Right cardiac atrium (tissue), 5 donors: ENCODE measurements around the gene DPP4. TPM values are rescaled to one million over a fixed set of nuclear protein-coding genes. Genes with fewer than 3 reads are reported as not detected.
"Not testable (repeated sequence)": the region's sequence is repeated elsewhere in the genome, so short reads cannot be mapped to it uniquely, and the experiment has no call there.

Experiments used
- ATAC-seq, 2 donors: fragments of 200-7000 bp; cut with Tn5 transposase; one replicate each; pipeline versions ENCODE4 v1.8.0 to v1.9.1; 2020; ENCODE audit warnings: moderate library complexity in 2 of 2, mild to moderate bottlenecking in 1 of 2
- DNase-seq, 3 donors: peaks; one replicate each; pipeline ENCODE4 v3.0.0-alpha.2; 2020
- H3K27ac ChIP-seq: one replicate; pipeline ENCODE4 v1.5.1; 2013; ENCODE audit warnings: mild to moderate bottlenecking, low read length, control low read depth, moderate library complexity
- H3K27me3 ChIP-seq: one replicate; pipeline ENCODE4 v1.6.1; 2013; ENCODE audit not compliant: control insufficient read depth, insufficient read depth
- H3K4me1 ChIP-seq: one replicate; pipeline ENCODE4 v1.6.1; 2013; ENCODE audit warnings: low read length; ENCODE audit not compliant: control insufficient read depth, insufficient read depth
- H3K4me3 ChIP-seq: one replicate; pipeline ENCODE4 v1.5.1; 2013; ENCODE audit warnings: low read length, control low read depth
- H3K9me3 ChIP-seq: one replicate; pipeline ENCODE4 v1.6.1; 2013; ENCODE audit warnings: low read length; ENCODE audit not compliant: control insufficient read depth
- WGBS: extraction: QIAGEN DNeasy Blood & Tissue Kit; methylation state at CpG from one replicate; pipeline ENCODE4 v1.1.7; 2013; 5-methylcytosine and 5-hydroxymethylcytosine counted together
- intact Hi-C, 4 donors: fragments of 100-400 bp; cut with DNase I; formaldehyde crosslinking; loops; one replicate each; pipeline versions ENCODE4 v1.11.0 to v1.14.0; 2022 to 2023
- polyA plus RNA-seq: library from polyadenylated mRNA; stranded (reverse); fragments of 200-250 nt; gene quantifications from one replicate; pipeline ENCODE4 v1.2.3, GENCODE V29; 2013
- total RNA-seq, 4 donors: library from RNA; stranded (reverse); fragmentation: NEBNext Ultra II Directional; extraction: Animal tissue kit (Norgen Biotek cat#: 25700); gene quantifications; one replicate each; pipeline ENCODE4 v1.2.1, GENCODE V29; 2021
- donor health status: healthy with polysubstance abuse.
- donor health status: DM: no; HTN: yes; CAD: no.
- donor health status: DM: no; HTN: no; CAD: no.
- donor health status: DM: no; HTN: yes; CAD: no; lungs with severe emphysema.
- donor health status: DM: yes; HTN: yes; CAD: no.

DPP4 gene
- total and polyA plus RNA-seq, 5 donors: 0.52 to 0.77 (median 0.56) TPM

GRCh38 chr2:162053808-162054155, 20.2 kb downstream of the DPP4 start:
- no peak for ATAC-seq
- no peak overlapping the region for H3K4me3 ChIP-seq
- 90% methylated on average over 4 of the region's 4 CpGs for WGBS
- no peaks in the 10 kb centered on the region for H3K27me3 ChIP-seq
- no peak overlapping the region for H3K27ac ChIP-seq
- no peaks in the 10 kb centered on the region for H3K9me3 ChIP-seq
- DNase-seq: no peak
- peaks cover 3% of the 10 kb centered on the region for H3K4me1 ChIP-seq
- intact Hi-C loops: no loop called here

- H3K4me3 ChIP-seq: no peak overlapping the region
- H3K4me1 ChIP-seq: peaks cover 3% of the 10 kb centered on the region
- 93% methylated on average over 6 of the region's 6 CpGs for WGBS
- no peak for DNase-seq
- H3K27ac ChIP-seq: no peak overlapping the region
- no peaks in the 10 kb centered on the region for H3K9me3 ChIP-seq
- intact Hi-C loops: no loop called here
- no peak for ATAC-seq
- H3K27me3 ChIP-seq: no peaks in the 10 kb centered on the region
Observed at GRCh38 chr2:162053066-162053807, 20.8 kb downstream of the DPP4 start.

GRCh38 chr2:162050513-162050961, 23.5 kb downstream of the DPP4 start:
- Histone ChIP-seq H3K4me1 (peaks cover 3% of the 10 kb centered on the region), H3K4me3 (no peak overlapping the region), H3K9me3 (no peaks in the 10 kb centered on the region), H3K27me3 (no peaks in the 10 kb centered on the region), H3K27ac (no peak overlapping the region)
- peak; percentile 20 to 22 for ATAC-seq
- no peak for DNase-seq
- 58% methylated on average over 8 of the region's 8 CpGs for WGBS
- intact Hi-C loops: no loop called here

GRCh38 chr2:162049089-162049488, 24.9 kb downstream of the DPP4 start:
- DNase-seq, H3K27me3 ChIP-seq, H3K27ac ChIP-seq, H3K4me3 ChIP-seq, H3K4me1 ChIP-seq, H3K9me3 ChIP-seq, ATAC-seq, intact Hi-C loops: not testable (repeated sequence)
- WGBS: 96% methylated on average over 3 of the region's 3 CpGs

GRCh38 chr2:162044586-162044985, 29.4 kb downstream of the DPP4 start:
- H3K9me3 ChIP-seq: no peaks in the 10 kb centered on the region
- H3K27ac ChIP-seq: no peak overlapping the region
- DNase-seq (no peak), ATAC-seq (no peak)
- no peak overlapping the region for H3K4me3 ChIP-seq
- no peaks in the 10 kb centered on the region for H3K27me3 ChIP-seq
- WGBS: 94% methylated on average over 4 of the region's 4 CpGs
- H3K4me1 ChIP-seq: no peaks in the 10 kb centered on the region
- intact Hi-C loops: no loop called here

- Histone ChIP-seq H3K27ac (no peak overlapping the region), H3K4me1 (no peaks in the 10 kb centered on the region), H3K4me3 (no peak overlapping the region), H3K9me3 (no peaks in the 10 kb centered on the region), H3K27me3 (no peaks in the 10 kb centered on the region)
- intact Hi-C loops: no loop called here
- DNase-seq (no peak), ATAC-seq (no peak)
- WGBS: 94% methylated on average over 8 of the region's 8 CpGs
Observed at GRCh38 chr2:162043132-162043531, 30.9 kb downstream of the DPP4 start.

GRCh38 chr2:162041485-162041884, 32.5 kb downstream of the DPP4 start:
- ATAC-seq (no peak), DNase-seq (no peak)
- no peak overlapping the region for H3K4me3 ChIP-seq
- H3K9me3 ChIP-seq: no peaks in the 10 kb centered on the region
- no peaks in the 10 kb centered on the region for H3K27me3 ChIP-seq
- intact Hi-C loops: no loop called here
- 58% methylated on average over 1 of the region's 1 CpG for WGBS
- no peak overlapping the region for H3K27ac ChIP-seq
- H3K4me1 ChIP-seq: peaks cover 2% of the 10 kb centered on the region

- intact Hi-C loops: no loop called here
- ATAC-seq: no peak
- H3K4me1 ChIP-seq: peaks cover 2% of the 10 kb centered on the region
- no peak for DNase-seq
- H3K9me3 ChIP-seq: no peaks in the 10 kb centered on the region
- no peak overlapping the region for H3K27ac ChIP-seq
- H3K4me3 ChIP-seq: no peak overlapping the region
- H3K27me3 ChIP-seq: no peaks in the 10 kb centered on the region
Observed at GRCh38 chr2:162038725-162039124, 35.3 kb downstream of the DPP4 start.

GRCh38 chr2:162037886-162038285, 36.1 kb downstream of the DPP4 start:
- Histone ChIP-seq H3K27ac (no peak overlapping the region), H3K4me1 (peaks cover 2% of the 10 kb centered on the region), H3K27me3 (no peaks in the 10 kb centered on the region), H3K4me3 (no peak overlapping the region), H3K9me3 (no peaks in the 10 kb centered on the region)
- 68% methylated on average over 1 of the region's 1 CpG for WGBS
- DNase-seq: no peak
- intact Hi-C loops: no loop called here
- ATAC-seq: no peak

GRCh38 chr2:162037028-162037795, 36.8 kb downstream of the DPP4 start:
- no peak overlapping the region for H3K27ac ChIP-seq
- H3K9me3 ChIP-seq: no peaks in the 10 kb centered on the region
- WGBS: 35% methylated on average over 3 of the region's 3 CpGs
- no peak overlapping the region for H3K4me3 ChIP-seq
- ATAC-seq: peak in 1 of 2 donors; percentile 40
- H3K27me3 ChIP-seq: no peaks in the 10 kb centered on the region
- peaks cover 2% of the 10 kb centered on the region for H3K4me1 ChIP-seq
- DNase-seq: no peak
- intact Hi-C loops: no loop called here

GRCh38 chr2:162035981-162036380, 38.0 kb downstream of the DPP4 start:
- WGBS: 97% methylated on average over 3 of the region's 3 CpGs
- intact Hi-C loops: no loop called here

More at GRCh38 chr2:162035981-162036380, 38.0 kb downstream of the DPP4 start:
- Histone ChIP-seq H3K9me3 (no peaks in the 10 kb centered on the region), H3K27me3 (no peaks in the 10 kb centered on the region), H3K4me3 (no peak overlapping the region), H3K27ac (no peak overlapping the region), H3K4me1 (peaks cover 2% of the 10 kb centered on the region)
- ATAC-seq: no peak
- DNase-seq: no peak
